GM04503 (cell line): Measurements from ENCODE around the gene PHACTR4.
"Not testable (repeated sequence)": the region's sequence is repeated elsewhere in the genome, so short reads cannot be mapped to it uniquely, and the experiment has no call there.

Source experiments
- DNase-seq: peaks from one replicate; pipeline ENCODE4 v3.0.0-alpha.2; 2012; ENCODE audit warnings: low read depth

Gene PHACTR4

GRCh38 chr1:28371010-28371377 is 1.5 kb downstream of the PHACTR4 start:
- DNase-seq, result no peak

- not testable (repeated sequence) for DNase-seq
These were observed 3.9 kb downstream of the PHACTR4 start for GRCh38 chr1:28373450-28373849.

GRCh38 chr1:28374297-28374696 is 4.8 kb downstream of the PHACTR4 start:
- DNase-seq, result no peak

GRCh38 chr1:28375598-28375997 is 6.1 kb downstream of the PHACTR4 start:
- not testable (repeated sequence) for DNase-seq

- not testable (repeated sequence) for DNase-seq
These were observed 6.7 kb downstream of the PHACTR4 start for GRCh38 chr1:28376195-28376594.

GRCh38 chr1:28378906-28379305 is 9.4 kb downstream of the PHACTR4 start:
- DNase-seq, result no peak

- DNase-seq, result no peak
These were observed 10.9 kb downstream of the PHACTR4 start for GRCh38 chr1:28380394-28380793.

GRCh38 chr1:28383785-28384184 is 14.2 kb downstream of the PHACTR4 start:
- not testable (repeated sequence) for DNase-seq

GRCh38 chr1:28392027-28392652 is 22.6 kb downstream of the PHACTR4 start:
- DNase-seq, result peak; percentile 79

- DNase-seq, result no peak
These were observed 24.6 kb downstream of the PHACTR4 start for GRCh38 chr1:28394136-28394535.

GRCh38 chr1:28395181-28395580 is 25.6 kb downstream of the PHACTR4 start:
- DNase-seq, result no peak

- DNase-seq, result no peak
These were observed 32.2 kb downstream of the PHACTR4 start for GRCh38 chr1:28401760-28402159.

- DNase-seq, result no peak
These were observed 39.5 kb downstream of the PHACTR4 start for GRCh38 chr1:28409090-28409489.

GRCh38 chr1:28411656-28412055 is 42.1 kb downstream of the PHACTR4 start:
- no peak for DNase-seq

GRCh38 chr1:28412731-28413130 is 43.2 kb downstream of the PHACTR4 start:
- no peak for DNase-seq

GRCh38 chr1:28416509-28417194 is 47.1 kb downstream of the PHACTR4 start:
- no peak for DNase-seq

- no peak for DNase-seq
These were observed 47.9 kb downstream of the PHACTR4 start for GRCh38 chr1:28417441-28417922.

- DNase-seq, result no peak
These were observed 48.5 kb downstream of the PHACTR4 start for GRCh38 chr1:28417926-28418637.

GRCh38 chr1:28421744-28422143 is 52.2 kb downstream of the PHACTR4 start:
- no peak for DNase-seq

- DNase-seq, result no peak
These were observed 57.3 kb downstream of the PHACTR4 start for GRCh38 chr1:28426831-28427230.

GRCh38 chr1:28428012-28428411 is 58.5 kb downstream of the PHACTR4 start:
- DNase-seq, result no peak

- no peak for DNase-seq
These were observed 59.5 kb downstream of the PHACTR4 start for GRCh38 chr1:28428990-28429520.
